ENCODE data around the gene EFR3B. TPM values are rescaled to one million over a fixed set of nuclear protein-coding genes. Genes with fewer than 3 reads are reported as not detected.

The EFR3B gene
- total RNA-seq, 2 experiments from 2014 or later: 0.05 TPM

- ChIA-PET CTCF (interaction anchor here (0.9 to 1.3 kb wide), 4 partner anchors 66 to 156 kb away, joined by 3 to 5 read pairs (median 3); no protein-coding TSS in a partner anchor), POLR2A (no interaction called here)
- Mint-ChIP-seq H3K4me1 (ENCODE audit: low read depth) (peaks cover 35% of the 10 kb centered on the region), H3K9me3 (ENCODE audit: insufficient read depth) (no peaks in the 10 kb centered on the region), H3K36me3 (ENCODE audit: low read depth) (no peaks in the 10 kb centered on the region), H3K4me3 (peak overlapping the region; percentile 67), H3K27ac (no peak overlapping the region), H3K27me3 (ENCODE audit: low read depth) (peaks cover 46% of the 10 kb centered on the region)
- DNase-seq (peak; percentile 30), ATAC-seq (peak; percentile 1)
Measured at GRCh38 chr2:25041307-25041927, 459 bp upstream of the EFR3B start.

GRCh38 chr2:25042321-25043240 lies 705 bp downstream of the EFR3B start:
- Mint-ChIP-seq H3K4me3 (peak overlapping the region; percentile 75), H3K9me3 (ENCODE audit: insufficient read depth) (no peaks in the 10 kb centered on the region), H3K27ac (no peak overlapping the region), H3K36me3 (ENCODE audit: low read depth) (no peaks in the 10 kb centered on the region), H3K4me1 (ENCODE audit: low read depth) (peaks cover 31% of the 10 kb centered on the region), H3K27me3 (ENCODE audit: low read depth) (peaks cover 48% of the 10 kb centered on the region)
- CTCF ChIA-PET: interaction anchor here (1.3 to 2.0 kb wide), 2 partner anchors 67 to 124 kb away, joined by 3 to 9 read pairs; no protein-coding TSS in a partner anchor
- ATAC-seq: no peak
- POLR2A ChIA-PET: no interaction called here
- no peak for DNase-seq

GRCh38 chr2:25043241-25043867 lies 1.5 kb downstream of the EFR3B start:
- H3K4me3 Mint-ChIP-seq: peak overlapping the region; percentile 75
- H3K9me3 Mint-ChIP-seq (ENCODE audit: insufficient read depth): no peaks in the 10 kb centered on the region
- POLR2A ChIA-PET: no interaction called here
- H3K27me3 Mint-ChIP-seq (ENCODE audit: low read depth): peaks cover 46% of the 10 kb centered on the region
- no peaks in the 10 kb centered on the region for H3K36me3 Mint-ChIP-seq (ENCODE audit: low read depth)
- H3K4me1 Mint-ChIP-seq (ENCODE audit: low read depth): peaks cover 27% of the 10 kb centered on the region
- ATAC-seq (no peak), DNase-seq (peak; percentile 49)
- no peak overlapping the region for H3K27ac Mint-ChIP-seq
- CTCF ChIA-PET: interaction anchor here (2.0 kb wide), 1 partner anchor 68 kb away, joined by 9 read pairs; no protein-coding TSS in a partner anchor

- peaks cover 49% of the 10 kb centered on the region for H3K27me3 Mint-ChIP-seq (ENCODE audit: low read depth)
- H3K27ac Mint-ChIP-seq: no peak overlapping the region
- ATAC-seq (no peak), DNase-seq (no peak)
- peaks cover 27% of the 10 kb centered on the region for H3K4me1 Mint-ChIP-seq (ENCODE audit: low read depth)
- no peak overlapping the region for H3K4me3 Mint-ChIP-seq
- H3K9me3 Mint-ChIP-seq (ENCODE audit: insufficient read depth): no peaks in the 10 kb centered on the region
- CTCF ChIA-PET: interaction anchor here (2.0 kb wide), 1 partner anchor 68 kb away, joined by 9 read pairs; no protein-coding TSS in a partner anchor
- no peaks in the 10 kb centered on the region for H3K36me3 Mint-ChIP-seq (ENCODE audit: low read depth)
- POLR2A ChIA-PET: no interaction called here
Measured at GRCh38 chr2:25044011-25044410, 2.1 kb downstream of the EFR3B start.

GRCh38 chr2:25044990-25045389 lies 3.1 kb downstream of the EFR3B start:
- H3K9me3 Mint-ChIP-seq (ENCODE audit: insufficient read depth): no peaks in the 10 kb centered on the region
- H3K36me3 Mint-ChIP-seq (ENCODE audit: low read depth): no peaks in the 10 kb centered on the region
- H3K4me3 Mint-ChIP-seq: no peak overlapping the region
- H3K27me3 Mint-ChIP-seq (ENCODE audit: low read depth): peaks cover 50% of the 10 kb centered on the region
- POLR2A ChIA-PET: no interaction called here
- peaks cover 27% of the 10 kb centered on the region for H3K4me1 Mint-ChIP-seq (ENCODE audit: low read depth)
- no peak for ATAC-seq
- CTCF ChIA-PET: interaction anchor here (1.4 kb wide), 1 partner anchor 70 kb away, joined by 3 read pairs; no protein-coding TSS in a partner anchor
- H3K27ac Mint-ChIP-seq: no peak overlapping the region
- DNase-seq: no peak

- Mint-ChIP-seq H3K9me3 (ENCODE audit: insufficient read depth) (no peaks in the 10 kb centered on the region), H3K27ac (no peak overlapping the region), H3K4me1 (ENCODE audit: low read depth) (peaks cover 6% of the 10 kb centered on the region), H3K27me3 (ENCODE audit: low read depth) (peaks cover 23% of the 10 kb centered on the region), H3K4me3 (no peak overlapping the region), H3K36me3 (ENCODE audit: low read depth) (no peaks in the 10 kb centered on the region)
- no peak for ATAC-seq
- CTCF ChIA-PET: interaction anchor here (2.3 kb wide), 1 partner anchor 74 kb away, joined by 7 read pairs; no protein-coding TSS in a partner anchor
- POLR2A ChIA-PET: no interaction called here
- no peak for DNase-seq
Measured at GRCh38 chr2:25049422-25049821, 7.5 kb downstream of the EFR3B start.

- H3K36me3 Mint-ChIP-seq (ENCODE audit: low read depth): no peaks in the 10 kb centered on the region
- ChIA-PET CTCF (interaction anchor here (2.3 kb wide), 1 partner anchor 74 kb away, joined by 7 read pairs; no protein-coding TSS in a partner anchor), POLR2A (no interaction called here)
- peaks cover 1% of the 10 kb centered on the region for H3K4me1 Mint-ChIP-seq (ENCODE audit: low read depth)
- no peak overlapping the region for H3K4me3 Mint-ChIP-seq
- H3K27ac Mint-ChIP-seq: no peak overlapping the region
- H3K9me3 Mint-ChIP-seq (ENCODE audit: insufficient read depth): no peaks in the 10 kb centered on the region
- DNase-seq (no peak), ATAC-seq (no peak)
- H3K27me3 Mint-ChIP-seq (ENCODE audit: low read depth): peaks cover 17% of the 10 kb centered on the region
Measured at GRCh38 chr2:25050128-25050527, 8.3 kb downstream of the EFR3B start.

- H3K9me3 Mint-ChIP-seq (ENCODE audit: insufficient read depth): no peaks in the 10 kb centered on the region
- ATAC-seq: no peak
- CTCF ChIA-PET: interaction anchor here (1.2 kb wide), 1 partner anchor 77 kb away, joined by 3 read pairs; no protein-coding TSS in a partner anchor
Measured at GRCh38 chr2:25053041-25053440, 11.2 kb downstream of the EFR3B start.

GRCh38 chr2:25054720-25055119 lies 12.8 kb downstream of the EFR3B start:
- ATAC-seq: no peak
- no peaks in the 10 kb centered on the region for H3K36me3 Mint-ChIP-seq (ENCODE audit: low read depth)
- no peak overlapping the region for H3K4me3 Mint-ChIP-seq
- no peak overlapping the region for H3K27ac Mint-ChIP-seq
- no peak for DNase-seq
- ChIA-PET CTCF (interaction anchor here (0.6 to 1.7 kb wide), 2 partner anchors 79 to 142 kb away, joined by 3 to 4 read pairs; no protein-coding TSS in a partner anchor), POLR2A (no interaction called here)
- H3K27me3 Mint-ChIP-seq (ENCODE audit: low read depth): peaks cover 14% of the 10 kb centered on the region
- H3K9me3 Mint-ChIP-seq (ENCODE audit: insufficient read depth): no peaks in the 10 kb centered on the region
- no peaks in the 10 kb centered on the region for H3K4me1 Mint-ChIP-seq (ENCODE audit: low read depth)

More at GRCh38 chr2:25053041-25053440, 11.2 kb downstream of the EFR3B start:
- no peak for DNase-seq
- POLR2A ChIA-PET: no interaction called here
- no peak overlapping the region for H3K27ac Mint-ChIP-seq
- peaks cover 19% of the 10 kb centered on the region for H3K27me3 Mint-ChIP-seq (ENCODE audit: low read depth)
- H3K4me1 Mint-ChIP-seq (ENCODE audit: low read depth): no peaks in the 10 kb centered on the region
- H3K36me3 Mint-ChIP-seq (ENCODE audit: low read depth): no peaks in the 10 kb centered on the region
- H3K4me3 Mint-ChIP-seq: no peak overlapping the region

GRCh38 chr2:25055376-25055920 lies 13.6 kb downstream of the EFR3B start:
- DNase-seq (no peak), ATAC-seq (no peak)
- Mint-ChIP-seq H3K4me3 (no peak overlapping the region), H3K27me3 (ENCODE audit: low read depth) (peaks cover 11% of the 10 kb centered on the region), H3K9me3 (ENCODE audit: insufficient read depth) (no peaks in the 10 kb centered on the region), H3K36me3 (ENCODE audit: low read depth) (no peaks in the 10 kb centered on the region), H3K4me1 (ENCODE audit: low read depth) (no peaks in the 10 kb centered on the region), H3K27ac (no peak overlapping the region)
- ChIA-PET CTCF (interaction anchor here (0.6 to 1.7 kb wide), 3 partner anchors 79 to 646 kb away, joined by 3 to 4 read pairs (median 3); no protein-coding TSS in a partner anchor), POLR2A (no interaction called here)

- CTCF ChIA-PET: interaction anchor here (0.8 to 1.5 kb wide), 2 partner anchors 84 to 647 kb away, joined by 3 read pairs; no protein-coding TSS in a partner anchor
Measured at GRCh38 chr2:25056098-25056821, 14.4 kb downstream of the EFR3B start.

More at GRCh38 chr2:25056098-25056821, 14.4 kb downstream of the EFR3B start:
- H3K27me3 Mint-ChIP-seq (ENCODE audit: low read depth): peaks cover 11% of the 10 kb centered on the region
- no peaks in the 10 kb centered on the region for H3K9me3 Mint-ChIP-seq (ENCODE audit: insufficient read depth)
- H3K27ac Mint-ChIP-seq: no peak overlapping the region
- POLR2A ChIA-PET: interaction anchor here (0.6 kb wide), 1 partner anchor 102 kb away, joined by 3 read pairs; no protein-coding TSS in a partner anchor
- DNase-seq (no peak), ATAC-seq (no peak)
- no peaks in the 10 kb centered on the region for H3K36me3 Mint-ChIP-seq (ENCODE audit: low read depth)
- no peak overlapping the region for H3K4me3 Mint-ChIP-seq
- H3K4me1 Mint-ChIP-seq (ENCODE audit: low read depth): no peaks in the 10 kb centered on the region
